Choroid plexus epithelial cell (primary cell): ENCODE measurements around the gene CMIP.

Experiments
- DNase-seq: peaks from one replicate; pipeline ENCODE4 v3.0.0-alpha.2; 2010; ENCODE audit warnings: low read depth
- H3K4me3 ChIP-seq: 2 replicates; pipeline ENCODE4 v1.5.1; 2011; ENCODE audit warnings: low read depth, mild to moderate bottlenecking, control low read depth, low read length, moderate library complexity
- CTCF ChIP-seq: conservative IDR thresholded peaks from 2 replicates; pipeline ENCODE4 v1.5.1; 2011; ENCODE audit warnings: low read depth, mild to moderate bottlenecking, control low read depth, inconsistent platforms, low read length, moderate library complexity

The CMIP gene

GRCh38 chr16:81451753-81452680 is 7.4 kb downstream of the CMIP start:
- no peak for DNase-seq
- no peak for TF ChIP-seq CTCF
- no peak overlapping the region for H3K4me3 ChIP-seq

- no peak for DNase-seq
- no peak overlapping the region for H3K4me3 ChIP-seq
Observed at GRCh38 chr16:81453091-81453728, 8.6 kb downstream of the CMIP start.

GRCh38 chr16:81454044-81454443 is 9.4 kb downstream of the CMIP start:
- no peak overlapping the region for H3K4me3 ChIP-seq
- no peak for DNase-seq
- no peak for TF ChIP-seq CTCF

More at GRCh38 chr16:81453091-81453728, 8.6 kb downstream of the CMIP start:
- TF ChIP-seq CTCF = no peak

- no peak for DNase-seq
- no peak for TF ChIP-seq CTCF
- no peak overlapping the region for H3K4me3 ChIP-seq
Observed at GRCh38 chr16:81455006-81455405, 10.4 kb downstream of the CMIP start.

GRCh38 chr16:81455720-81456494 is 11.3 kb downstream of the CMIP start:
- DNase-seq = no peak
- no peak for TF ChIP-seq CTCF
- H3K4me3 ChIP-seq = no peak overlapping the region

GRCh38 chr16:81456523-81457325 is 12.1 kb downstream of the CMIP start:
- no peak for TF ChIP-seq CTCF
- no peak for DNase-seq

More at GRCh38 chr16:81456523-81457325, 12.1 kb downstream of the CMIP start:
- H3K4me3 ChIP-seq = no peak overlapping the region
